ENCODE data around the gene SHC2.

Gene SHC2, protein sequence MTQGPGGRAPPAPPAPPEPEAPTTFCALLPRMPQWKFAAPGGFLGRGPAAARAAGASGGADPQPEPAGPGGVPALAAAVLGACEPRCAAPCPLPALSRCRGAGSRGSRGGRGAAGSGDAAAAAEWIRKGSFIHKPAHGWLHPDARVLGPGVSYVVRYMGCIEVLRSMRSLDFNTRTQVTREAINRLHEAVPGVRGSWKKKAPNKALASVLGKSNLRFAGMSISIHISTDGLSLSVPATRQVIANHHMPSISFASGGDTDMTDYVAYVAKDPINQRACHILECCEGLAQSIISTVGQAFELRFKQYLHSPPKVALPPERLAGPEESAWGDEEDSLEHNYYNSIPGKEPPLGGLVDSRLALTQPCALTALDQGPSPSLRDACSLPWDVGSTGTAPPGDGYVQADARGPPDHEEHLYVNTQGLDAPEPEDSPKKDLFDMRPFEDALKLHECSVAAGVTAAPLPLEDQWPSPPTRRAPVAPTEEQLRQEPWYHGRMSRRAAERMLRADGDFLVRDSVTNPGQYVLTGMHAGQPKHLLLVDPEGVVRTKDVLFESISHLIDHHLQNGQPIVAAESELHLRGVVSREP

GRCh38 chr19:460877-461720 is at the start of gene SHC2:
TSS of gene SHC2 (minus strand) at chr19:461033. CDS start at chr19:460996, 37 bp downstream.
- no peak for DNase-seq

- no peak for DNase-seq
Measured at GRCh38 chr19:508204-509150, 47.6 kb upstream of the SHC2 start.

DNA sequence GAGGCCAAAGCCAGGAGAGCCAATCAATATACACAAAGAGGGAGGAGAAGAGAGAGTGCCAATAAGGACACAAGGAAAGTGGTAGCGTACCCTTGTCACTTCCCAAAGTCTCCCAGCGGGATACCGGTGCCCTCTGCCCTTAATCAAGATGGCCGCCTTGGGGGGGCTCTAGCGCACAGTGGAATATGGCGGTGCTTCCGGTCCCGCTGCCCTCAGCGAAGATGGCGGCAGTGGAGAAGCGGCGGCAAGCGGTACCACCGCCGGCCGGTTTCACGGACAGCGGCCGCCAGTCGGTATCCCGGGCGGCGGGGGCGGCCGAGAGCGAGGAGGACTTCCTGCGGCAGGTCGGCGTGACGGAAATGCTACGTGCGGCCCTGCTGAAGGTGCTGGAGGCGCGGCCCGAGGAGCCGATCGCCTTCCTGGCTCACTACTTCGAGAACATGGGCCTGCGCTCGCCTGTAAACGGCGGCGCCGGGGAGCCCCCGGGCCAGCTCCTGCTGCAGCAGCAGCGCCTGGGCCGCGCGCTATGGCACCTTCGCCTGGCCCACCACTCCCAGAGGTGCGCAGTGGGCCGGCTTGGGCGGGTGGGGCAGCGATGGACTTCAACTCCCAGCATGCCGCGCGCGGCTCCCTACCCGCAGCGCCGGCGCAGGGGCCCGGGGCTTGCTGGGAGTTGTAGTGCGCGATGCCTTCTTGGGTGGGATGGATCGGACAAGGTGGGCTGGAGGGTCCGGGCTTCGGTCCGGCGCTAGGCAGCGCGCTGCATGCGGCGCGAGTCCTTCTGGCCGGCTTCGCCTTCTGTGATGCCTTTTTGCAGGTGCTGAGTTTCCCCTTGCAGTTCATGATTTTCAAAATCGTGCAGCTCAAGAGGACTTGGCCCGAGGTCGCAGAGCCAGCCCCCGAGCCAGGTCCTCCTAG is 46.7 kb upstream of the SHC2 start, which contains the start of gene TPGS1:
Gene TPGS1 (plus strand): TSS at position 212 of the 918 bp plus-strand sequence. CDS start 10 bp downstream, at position 222.
- DNase-seq: peak; percentile 56

- peak; percentile 100 for DNase-seq
Measured at GRCh38 chr19:506404-507285, 45.8 kb upstream of the SHC2 start.

DNA sequence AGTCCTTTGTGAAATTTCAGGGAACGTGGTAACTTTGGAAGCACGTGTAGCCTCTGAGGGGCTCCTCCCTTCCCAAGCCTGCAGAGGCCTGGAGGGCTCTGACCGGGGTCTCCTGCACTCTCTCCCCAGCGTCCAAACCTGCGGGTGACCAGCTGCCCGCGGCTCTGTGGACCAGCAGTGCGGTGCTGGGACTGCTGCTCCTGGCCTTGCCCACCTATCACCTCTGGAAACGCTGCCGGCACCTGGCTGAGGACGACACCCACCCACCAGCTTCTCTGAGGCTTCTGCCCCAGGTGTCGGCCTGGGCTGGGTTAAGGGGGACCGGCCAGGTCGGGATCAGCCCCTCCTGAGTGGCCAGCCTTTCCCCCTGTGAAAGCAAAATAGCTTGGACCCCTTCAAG is 43.8 kb upstream of the SHC2 start:
- DNase-seq: no peak

DNA sequence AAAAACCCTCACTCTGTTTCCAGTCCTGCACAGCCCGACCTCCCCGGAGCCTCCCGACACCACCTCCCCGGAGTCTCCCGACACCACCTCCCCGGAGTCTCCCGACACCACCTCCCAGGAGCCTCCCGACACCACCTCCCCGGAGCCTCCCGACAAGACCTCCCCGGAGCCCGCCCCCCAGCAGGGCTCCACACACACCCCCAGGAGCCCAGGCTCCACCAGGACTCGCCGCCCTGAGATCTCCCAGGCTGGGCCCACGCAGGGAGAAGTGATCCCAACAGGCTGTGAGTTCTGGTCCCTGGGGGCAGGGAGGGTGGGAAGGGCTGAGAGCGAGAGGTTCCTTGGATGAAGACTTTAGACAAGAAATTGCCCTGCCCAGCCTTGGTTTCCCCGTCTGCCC is 40.8 kb upstream of the SHC2 start:
- no peak for DNase-seq

DNA sequence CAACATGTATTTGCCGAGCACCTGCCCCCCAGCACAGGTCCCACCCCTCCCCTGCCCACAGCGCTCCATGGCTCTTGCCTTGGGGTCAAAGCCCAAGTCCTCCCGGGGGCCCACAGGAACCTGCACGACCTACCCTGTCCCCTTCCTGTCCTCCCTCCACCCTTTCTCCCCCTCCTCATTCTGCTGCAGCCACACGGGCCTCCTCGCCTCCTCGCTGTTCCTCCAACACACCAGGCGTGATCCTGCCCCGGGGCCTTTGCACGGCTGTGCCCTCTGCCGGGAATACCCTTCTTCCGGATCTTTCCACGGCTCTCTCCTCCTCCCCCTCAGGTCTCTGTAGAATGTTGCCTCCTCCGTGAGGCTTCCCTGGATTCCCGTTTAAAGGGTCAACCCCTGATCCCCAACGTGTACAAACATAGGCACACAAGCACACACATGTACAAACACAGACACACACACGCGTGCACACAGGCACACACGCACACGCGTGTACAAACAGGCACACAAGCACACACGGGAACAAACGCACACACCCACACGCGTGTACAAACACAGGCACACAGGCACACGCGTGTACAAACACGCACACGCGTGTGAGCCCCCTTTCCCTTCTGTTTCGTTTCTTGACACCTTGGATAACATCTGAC is 38.3 kb upstream of the SHC2 start:
- DNase-seq: no peak

DNA sequence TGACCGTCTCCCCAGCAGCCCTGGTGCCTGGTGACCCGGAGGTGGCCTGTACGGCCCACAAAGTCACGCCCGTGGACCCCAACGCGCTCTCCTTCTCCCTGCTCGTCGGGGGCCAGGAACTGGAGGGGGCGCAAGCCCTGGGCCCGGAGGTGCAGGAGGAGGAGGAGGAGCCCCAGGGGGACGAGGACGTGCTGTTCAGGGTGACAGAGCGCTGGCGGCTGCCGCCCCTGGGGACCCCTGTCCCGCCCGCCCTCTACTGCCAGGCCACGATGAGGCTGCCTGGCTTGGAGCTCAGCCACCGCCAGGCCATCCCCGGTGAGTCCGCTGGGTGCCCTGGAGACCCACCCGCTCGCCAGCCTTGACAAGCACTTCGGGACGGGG is 37.7 kb upstream of the SHC2 start:
- no peak for DNase-seq

DNA sequence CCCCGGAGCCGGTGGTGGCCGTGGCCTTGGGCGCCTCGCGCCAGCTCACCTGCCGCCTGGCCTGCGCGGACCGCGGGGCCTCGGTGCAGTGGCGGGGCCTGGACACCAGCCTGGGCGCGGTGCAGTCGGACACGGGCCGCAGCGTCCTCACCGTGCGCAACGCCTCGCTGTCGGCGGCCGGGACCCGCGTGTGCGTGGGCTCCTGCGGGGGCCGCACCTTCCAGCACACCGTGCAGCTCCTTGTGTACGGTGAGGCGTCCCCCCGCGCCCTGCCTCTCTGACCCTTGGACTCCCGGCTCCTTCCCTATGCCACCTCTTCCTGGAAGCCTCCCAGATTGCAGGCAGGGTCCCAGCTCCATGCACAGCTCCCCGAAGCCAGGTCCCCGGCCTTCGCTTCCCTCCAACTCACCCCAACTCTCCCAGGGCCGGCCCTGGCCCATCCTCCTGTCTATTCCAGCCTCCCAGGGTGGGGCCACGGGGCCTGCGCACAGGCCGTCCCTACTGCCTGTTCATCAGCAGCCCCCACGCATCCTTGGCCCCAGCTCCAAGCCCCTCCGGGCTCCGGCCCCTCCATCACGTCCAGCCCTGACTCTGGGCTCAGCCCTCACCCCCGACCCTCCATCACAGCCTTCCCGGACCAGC is 37.2 kb upstream of the SHC2 start:
- DNase-seq: no peak

DNA sequence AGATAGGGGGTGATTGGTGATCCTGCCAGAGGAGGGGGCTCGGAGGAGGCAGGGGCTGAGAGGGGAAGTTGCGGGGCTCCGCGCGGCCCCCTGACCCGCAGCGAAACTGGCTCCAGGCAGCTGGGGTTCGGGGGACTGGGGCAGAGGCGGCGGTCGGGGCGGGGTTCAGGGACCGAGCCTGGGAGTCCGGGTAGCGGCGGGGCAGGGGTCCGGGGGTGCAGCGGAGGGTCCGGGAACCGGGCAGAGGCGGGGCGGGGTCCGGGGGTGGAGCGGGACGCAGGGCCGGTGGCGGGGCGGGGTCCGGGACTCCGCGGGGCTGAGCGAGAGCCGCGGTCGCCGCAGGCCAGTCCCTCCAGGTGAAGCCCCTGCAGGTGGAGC is 36.6 kb upstream of the SHC2 start:
- no peak for DNase-seq

- no peak for DNase-seq
Measured at GRCh38 chr19:496986-497385, 36.2 kb upstream of the SHC2 start.

GRCh38 chr19:496112-496665 is 35.4 kb upstream of the SHC2 start, which contains the start of gene MADCAM1:
TSS of gene MADCAM1 (plus strand) at chr19:496486. CDS start at chr19:496500, 14 bp downstream.
- no peak for DNase-seq

GRCh38 chr19:495402-496111 is 34.7 kb upstream of the SHC2 start:
- DNase-seq: no peak

DNA sequence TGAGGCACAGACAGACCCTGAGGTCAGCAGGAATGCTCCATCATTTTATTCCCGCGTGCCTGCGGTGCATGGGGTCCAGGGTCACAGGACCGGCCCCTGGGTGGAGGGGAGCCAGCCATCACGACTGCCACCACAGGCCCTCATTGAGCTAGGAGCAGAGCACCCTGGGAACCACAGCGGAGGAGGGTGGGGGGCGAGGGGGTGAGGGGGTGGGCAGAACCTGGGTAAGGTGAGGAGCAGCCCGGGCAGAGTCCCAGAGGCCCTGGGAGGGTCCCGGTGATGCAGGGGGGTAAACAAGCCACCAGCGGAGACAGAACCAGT is 34.2 kb upstream of the SHC2 start:
- DNase-seq: no peak

DNA sequence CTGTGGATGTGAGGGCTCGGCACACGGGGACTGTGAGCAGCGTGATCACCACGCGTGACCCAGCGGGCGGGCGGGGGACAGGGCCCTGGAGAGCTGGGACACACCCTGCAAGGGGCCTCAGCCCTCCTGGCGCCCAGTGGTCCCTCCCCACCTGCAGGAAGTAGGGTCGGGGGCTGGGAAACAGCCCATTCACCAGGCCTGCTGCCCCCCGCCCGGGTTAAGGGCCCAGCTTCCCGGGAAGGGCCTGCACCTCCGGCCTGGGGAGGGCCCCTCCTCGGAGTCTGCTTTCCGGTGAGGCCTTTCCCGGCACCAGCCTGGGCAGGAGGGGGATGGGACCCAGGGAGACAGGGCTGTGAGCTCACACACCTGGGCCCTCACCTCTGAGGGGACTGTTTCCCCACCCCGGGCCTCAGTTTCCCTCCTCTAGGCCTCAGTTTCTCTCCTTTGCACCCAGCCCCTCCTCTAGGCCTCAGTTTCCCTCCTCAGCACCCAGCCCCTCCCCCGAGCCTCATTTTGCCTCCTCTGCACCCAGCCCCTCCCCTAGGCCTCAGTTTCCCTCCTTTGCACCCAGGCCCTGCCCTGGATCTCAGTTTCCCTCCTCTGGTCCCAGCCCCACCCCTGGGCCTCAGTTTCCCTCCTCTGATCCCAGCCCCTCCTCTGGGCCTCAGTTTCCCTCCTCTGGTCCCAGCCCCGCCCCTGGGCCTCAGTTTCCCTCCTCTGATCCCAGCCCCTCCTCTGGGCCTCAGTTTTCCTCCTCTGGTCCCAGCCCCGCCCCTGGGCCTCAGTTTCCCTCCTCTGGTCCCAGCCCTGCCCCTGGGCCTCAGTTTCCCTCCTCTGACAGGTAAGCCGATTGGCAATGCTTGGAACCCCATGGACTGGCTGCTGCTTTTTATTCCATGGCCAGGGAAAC is 33.6 kb upstream of the SHC2 start:
- no peak for DNase-seq

GRCh38 chr19:493391-494170 is 32.7 kb upstream of the SHC2 start:
- no peak for DNase-seq

All from amniotic stem cell (primary cell).